Suppressor macrophage (primary cell): Measurements from ENCODE around the gene OR7A17.

ENCODE experiments used
- DNase-seq, 4 experiments: peaks; one replicate each; pipeline ENCODE4 v3.0.0-alpha.2; 2020 to 2022
- total RNA-seq, 17 experiments: gene quantifications; one replicate each; lab custom pipeline; 2026; ENCODE audit warnings: mixed read lengths in 6 of 17, inconsistent platforms in 3 of 17; lab: John Stamatoyannopoulos, UW

The OR7A17 gene
- 0 to 1.4 (median 0) reads per million in 17 experiments for total RNA-seq

DNA sequence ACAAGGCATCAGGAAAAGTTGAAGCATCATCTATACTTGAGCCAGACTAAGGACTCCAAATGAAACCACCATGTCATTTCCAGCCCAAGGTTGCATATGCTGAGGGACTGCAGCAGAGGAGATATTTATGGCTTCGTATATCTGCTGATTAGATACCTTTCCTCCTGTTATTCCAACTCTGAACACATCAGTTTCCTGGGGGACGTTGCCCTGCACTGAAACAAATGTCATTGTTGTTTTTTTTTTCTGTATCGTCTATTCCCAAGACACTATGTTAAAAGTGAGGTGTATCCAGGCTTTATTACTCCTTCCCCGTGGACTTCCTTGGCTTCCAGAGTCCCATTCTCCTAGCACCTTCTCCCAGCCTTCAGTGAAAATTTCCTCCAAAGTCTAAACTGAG, at the start of gene OR7A17:
TSS of gene OR7A17 (minus strand) at position 101 of the 400 bp plus-strand sequence. CDS start 4,777 bp downstream, outside the sequence.
- no peak for DNase-seq

DNA sequence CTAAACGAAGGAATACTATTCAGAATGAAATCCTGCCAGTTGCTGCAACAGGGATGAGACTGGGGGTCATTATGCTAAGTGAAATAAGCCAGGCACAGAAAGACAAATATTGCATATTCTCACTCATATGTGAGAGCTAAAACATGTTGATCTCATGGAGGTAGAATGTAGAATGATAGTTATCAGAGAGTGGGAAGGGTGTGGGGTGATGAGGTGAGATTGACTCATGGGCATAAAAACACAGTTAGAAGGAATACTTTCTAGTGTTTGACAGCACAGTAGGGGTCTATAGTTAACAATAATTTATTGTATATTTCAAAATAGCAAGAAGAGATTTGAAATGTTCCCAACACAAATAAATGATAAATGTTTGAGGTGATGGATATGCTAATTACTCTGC, 47.6 kb upstream of the OR7A17 start:
- no peak for DNase-seq

DNA sequence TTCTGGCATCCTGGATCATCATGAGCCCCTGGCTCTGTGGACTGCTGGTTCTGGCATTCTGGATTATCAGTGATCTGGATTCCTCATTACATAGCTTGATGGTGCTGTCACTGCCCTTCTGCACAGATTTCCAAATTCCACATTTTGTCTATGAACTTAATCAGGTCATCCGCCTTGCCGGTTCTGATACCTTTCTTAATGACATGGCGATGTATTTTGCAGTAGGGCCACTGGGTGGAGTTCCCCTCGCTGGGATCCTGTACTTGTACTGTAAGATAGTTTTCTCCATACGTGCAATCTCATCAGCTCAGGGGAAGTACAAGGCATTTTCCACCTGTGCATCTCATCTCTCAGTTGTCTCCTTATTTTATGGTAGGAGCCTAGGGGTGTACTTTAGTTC, 30.9 kb upstream of the OR7A17 start:
- DNase-seq, result peak in 2 of 4 experiments; percentile 4 to 9

DNA sequence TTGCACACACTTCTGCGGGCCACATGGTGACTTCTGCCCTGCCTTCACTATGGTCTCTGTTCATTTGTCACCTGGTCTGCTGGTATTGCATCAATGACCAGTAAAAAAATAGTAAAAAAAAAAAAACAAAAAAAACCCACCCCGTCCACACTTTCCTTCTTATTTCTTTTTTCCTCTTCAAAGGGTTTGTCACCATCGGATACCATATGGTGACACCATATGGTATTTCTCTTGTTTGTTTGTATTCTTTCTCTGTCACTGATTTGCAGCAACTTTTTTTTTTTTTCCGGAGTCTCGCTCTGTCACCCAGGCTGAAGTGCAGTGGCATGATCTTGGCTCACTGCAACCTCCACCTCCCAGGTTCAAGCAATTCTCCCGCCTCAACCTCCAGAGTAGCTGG, 29.2 kb upstream of the OR7A17 start:
- DNase-seq, result no peak

GRCh38 chr19:14906711-14907110, 20.8 kb upstream of the OR7A17 start:
- no peak for DNase-seq

DNA sequence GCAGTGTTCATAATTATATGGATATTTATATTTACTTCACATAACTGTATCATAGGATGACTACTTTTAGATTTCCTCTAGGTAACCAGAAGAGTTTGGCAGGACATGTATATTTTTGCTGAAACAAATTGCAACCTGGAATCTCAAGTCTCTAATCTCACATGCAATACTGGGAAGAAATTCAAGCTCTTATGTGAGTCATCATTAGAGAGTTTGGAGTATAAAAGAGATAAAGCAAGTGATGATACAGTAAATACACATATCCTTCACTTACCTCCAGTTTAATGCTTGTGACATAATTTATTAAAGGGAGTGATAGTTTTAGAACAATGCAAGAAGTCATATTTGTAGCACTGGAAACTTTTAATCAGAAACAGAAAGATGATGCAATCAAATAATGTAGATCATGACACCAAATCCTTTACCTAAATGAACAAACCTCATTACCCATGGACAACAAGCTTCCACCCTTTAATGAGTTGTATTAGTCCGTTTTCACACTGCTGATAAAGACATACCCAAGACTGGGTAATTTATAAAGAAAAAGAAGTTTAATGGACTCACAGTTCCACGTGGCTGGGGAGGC, 15.8 kb upstream of the OR7A17 start:
- DNase-seq, result no peak

DNA sequence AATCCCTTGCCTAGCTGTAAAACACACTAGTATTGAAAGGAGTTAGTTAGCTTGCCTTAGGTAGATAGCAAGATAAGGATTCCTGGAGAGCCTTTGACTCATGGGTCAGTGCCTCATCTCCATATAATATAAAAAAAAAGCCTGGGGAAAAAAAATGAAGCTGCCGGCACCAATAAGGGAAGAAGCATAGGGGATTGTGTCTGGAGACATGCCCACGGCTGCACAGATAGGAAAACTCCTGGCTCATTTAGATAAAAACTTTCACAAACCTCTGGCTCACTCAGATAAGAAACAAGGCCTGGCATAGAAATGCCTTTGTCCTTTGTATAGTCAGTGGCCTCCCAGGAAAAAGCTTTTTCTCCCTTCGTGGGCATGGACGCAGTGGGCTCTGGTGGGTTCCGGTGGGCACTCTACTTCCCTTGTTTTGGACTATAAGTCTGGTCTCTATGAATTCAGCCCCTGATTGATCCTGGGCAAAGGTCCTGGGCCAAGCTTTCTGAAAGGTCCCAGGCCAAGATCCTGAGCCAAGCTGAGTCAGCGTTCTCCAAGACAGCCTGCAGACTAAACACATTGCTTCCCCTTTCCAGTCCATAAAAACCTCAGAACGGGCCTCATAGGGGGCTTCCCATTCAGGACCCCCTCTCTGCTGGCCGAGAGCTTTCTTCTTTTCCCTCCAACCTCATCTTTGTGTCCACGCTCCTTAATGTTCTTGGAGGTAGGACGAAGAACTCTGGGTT, 4.9 kb upstream of the OR7A17 start:
- peak; percentile 39 to 72 (median 53) for DNase-seq

DNA sequence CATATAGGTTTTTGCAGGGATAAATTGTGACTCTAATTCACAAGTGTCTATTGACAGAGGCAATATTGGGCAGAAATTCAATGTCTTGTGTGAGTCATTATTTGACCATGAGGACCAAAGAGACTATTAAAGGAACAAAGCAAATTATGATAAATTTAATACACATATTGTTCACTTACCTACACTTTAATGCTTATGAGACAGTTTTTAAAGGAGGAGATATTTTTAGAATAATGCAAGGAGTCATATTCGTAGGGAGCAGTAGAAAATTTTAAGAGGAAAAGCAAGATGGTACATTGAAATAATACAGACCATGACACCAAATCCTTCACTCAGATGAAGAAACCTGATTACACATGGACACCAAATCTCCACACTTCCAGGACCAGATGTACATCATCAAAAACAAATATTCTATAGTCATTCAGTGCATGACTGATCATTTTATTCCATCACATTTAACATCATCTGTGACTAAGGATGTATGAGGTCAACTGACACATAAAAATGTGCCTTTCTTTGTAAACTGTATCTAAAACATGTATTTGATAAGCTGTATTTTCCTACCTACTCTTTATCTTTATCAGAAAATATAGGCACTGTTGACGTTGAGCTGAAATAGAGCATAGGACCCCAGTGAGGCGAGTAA, 4.2 kb upstream of the OR7A17 start:
- no peak for DNase-seq

GRCh38 chr19:14871619-14872230, 14.2 kb downstream of the OR7A17 start:
- DNase-seq, result peak; percentile 2 to 68 (median 43)

DNA sequence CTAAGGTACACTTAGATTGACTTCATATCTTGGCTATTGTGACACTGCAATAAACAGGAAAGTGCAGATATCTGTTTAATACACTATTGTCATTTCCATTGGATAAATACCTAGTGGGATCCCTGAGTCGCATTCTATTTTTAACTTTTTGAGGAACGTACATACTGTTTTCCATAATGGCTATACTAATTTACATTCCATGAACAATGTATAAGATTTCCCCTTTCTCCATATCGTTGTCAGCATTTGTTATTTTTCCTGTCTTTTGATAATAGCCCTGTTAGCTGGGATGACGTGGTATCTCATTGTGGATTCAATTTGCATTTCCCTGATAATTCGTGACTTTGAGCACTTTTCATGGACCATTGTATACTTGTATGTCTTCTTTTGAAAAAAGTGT, 17.4 kb downstream of the OR7A17 start:
- DNase-seq, result no peak

- no peak for DNase-seq
Observed at GRCh38 chr19:14848822-14849221, 37.1 kb downstream of the OR7A17 start, which contains the start of gene OR7A10. Gene OR7A10 (minus strand): TSS chr19:14848922. CDS start chr19:14841877, 7,045 bp downstream.

- no peak for DNase-seq
Observed at GRCh38 chr19:14843578-14843977, 42.4 kb downstream of the OR7A17 start.

GRCh38 chr19:14843169-14843568, 42.8 kb downstream of the OR7A17 start:
- DNase-seq, result no peak

GRCh38 chr19:14840206-14840605, 45.7 kb downstream of the OR7A17 start:
- DNase-seq, result no peak

GRCh38 chr19:14837391-14837790, 48.5 kb downstream of the OR7A17 start:
- DNase-seq, result no peak

GRCh38 chr19:14835011-14835410, 50.9 kb downstream of the OR7A17 start, which contains the start of the genes OR7A5 and OR7C1:
Gene OR7A5 (minus strand): TSS chr19:14835185. CDS start chr19:14828241, 6,944 bp downstream.
Gene OR7C1 (minus strand): TSS chr19:14835185. CDS start chr19:14800136, 35,049 bp downstream.
- DNase-seq, result no peak

DNA sequence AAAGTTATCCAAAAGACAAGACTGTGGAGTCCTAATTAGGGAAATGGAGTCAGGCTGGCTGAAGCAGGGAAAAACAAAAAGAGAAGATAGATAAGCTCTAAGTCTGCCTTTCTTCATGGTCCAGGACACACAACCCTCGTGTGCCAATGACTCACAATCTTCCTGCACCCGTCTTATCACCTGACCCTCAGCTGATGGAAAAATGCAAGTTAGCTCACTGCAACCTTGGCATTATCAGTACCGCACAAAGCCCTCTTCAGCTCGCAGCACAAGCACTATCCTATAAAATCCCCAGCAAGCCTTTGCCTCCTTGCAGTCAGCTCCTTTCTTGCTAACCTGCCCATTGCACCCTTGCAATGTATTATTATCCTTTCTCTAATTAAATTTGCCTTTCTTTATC, 55.2 kb downstream of the OR7A17 start:
- peak in 3 of 4 experiments; percentile 8 to 37 (median 15) for DNase-seq
